Activated CD8-positive, alpha-beta memory T cell treated with anti-CD3 and anti-CD28 coated beads for 48 hours (primary cell): Measurements from ENCODE around the gene HPF1.
"Not testable (repeated sequence)": the region's sequence is repeated elsewhere in the genome, so short reads cannot be mapped to it uniquely, and the experiment has no call there.

Experiments used
- DNase-seq, 3 experiments: peaks; one replicate each; pipeline ENCODE4 v3.0.0-alpha.2; 2020; ENCODE audit warnings: low read depth in 2 of 3, low spot score in 2 of 3

HPF1 gene

GRCh38 chr4:169741569-169741968, 16.2 kb downstream of the HPF1 start:
- no peak for DNase-seq

GRCh38 chr4:169738604-169739003, 19.1 kb downstream of the HPF1 start:
- not testable (repeated sequence) for DNase-seq

- no peak for DNase-seq
Measured at GRCh38 chr4:169730564-169730963, 27.2 kb downstream of the HPF1 start.

DNA sequence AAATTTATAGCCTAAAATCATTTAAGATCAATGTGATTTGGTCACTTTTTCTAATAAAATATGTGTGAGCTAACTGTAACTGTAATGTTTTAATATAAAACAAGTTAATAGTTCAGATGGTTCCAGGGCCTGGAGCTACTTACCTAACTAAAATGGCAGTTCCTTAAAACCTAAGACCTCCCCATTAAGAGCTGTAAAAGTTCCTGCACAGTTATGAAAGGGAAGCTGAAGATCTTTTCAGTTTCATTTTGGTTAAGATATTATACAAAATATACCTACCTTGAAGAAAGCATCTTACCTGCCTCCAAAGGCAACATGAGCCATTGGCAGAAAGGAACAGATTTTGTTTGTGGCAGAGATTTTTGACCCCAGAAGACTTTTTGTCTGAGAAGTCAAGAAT, 30.1 kb downstream of the HPF1 start:
- DNase-seq: no peak

- DNase-seq: no peak
Measured at GRCh38 chr4:169724260-169724659, 33.5 kb downstream of the HPF1 start.

DNA sequence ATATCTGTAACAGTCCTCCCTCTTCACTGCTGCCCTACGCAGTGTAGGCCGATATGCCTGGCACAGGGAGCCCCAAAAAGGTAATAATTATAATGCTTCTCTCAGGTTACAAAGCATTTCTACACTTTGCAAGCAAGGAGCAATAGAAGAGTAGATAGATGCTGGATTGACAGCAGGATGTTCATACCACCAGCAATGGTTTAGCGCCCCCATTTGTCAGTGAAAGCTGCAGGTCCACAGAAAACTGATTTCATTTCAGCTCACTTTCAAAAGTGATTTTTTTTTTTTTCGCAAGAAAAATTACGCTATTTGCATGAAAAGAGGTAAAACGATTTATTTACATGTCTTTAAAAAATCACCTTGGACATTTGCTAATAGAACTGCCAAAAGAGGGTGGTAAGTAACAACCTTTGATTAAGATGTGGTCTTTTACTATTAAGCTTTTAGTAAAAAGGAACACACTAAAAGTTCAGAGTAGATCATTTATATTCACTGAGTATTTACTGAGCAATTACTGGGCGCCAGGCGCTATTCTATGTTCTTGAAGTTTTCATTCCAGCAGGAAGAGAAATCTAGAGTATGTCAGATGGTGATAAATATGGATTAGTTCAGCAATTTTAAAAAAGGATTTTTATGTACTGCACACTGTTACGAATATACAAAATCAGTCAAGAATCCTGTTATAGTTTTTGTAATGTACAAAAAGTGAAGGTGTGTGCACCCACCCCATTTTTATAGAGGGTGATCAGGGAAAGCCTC, 34.4 kb downstream of the HPF1 start:
- DNase-seq: no peak

GRCh38 chr4:169720529-169720928, 37.2 kb downstream of the HPF1 start:
- DNase-seq: no peak

GRCh38 chr4:169716677-169717076, 41.1 kb downstream of the HPF1 start:
- no peak for DNase-seq

- DNase-seq: no peak
Measured at GRCh38 chr4:169715826-169716225, 41.9 kb downstream of the HPF1 start.

- no peak for DNase-seq
Measured at GRCh38 chr4:169707958-169708643, 49.6 kb downstream of the HPF1 start.

GRCh38 chr4:169698331-169698730, 59.4 kb downstream of the HPF1 start:
- no peak for DNase-seq

- no peak for DNase-seq
Measured at GRCh38 chr4:169690787-169691186, 67.0 kb downstream of the HPF1 start.

DNA sequence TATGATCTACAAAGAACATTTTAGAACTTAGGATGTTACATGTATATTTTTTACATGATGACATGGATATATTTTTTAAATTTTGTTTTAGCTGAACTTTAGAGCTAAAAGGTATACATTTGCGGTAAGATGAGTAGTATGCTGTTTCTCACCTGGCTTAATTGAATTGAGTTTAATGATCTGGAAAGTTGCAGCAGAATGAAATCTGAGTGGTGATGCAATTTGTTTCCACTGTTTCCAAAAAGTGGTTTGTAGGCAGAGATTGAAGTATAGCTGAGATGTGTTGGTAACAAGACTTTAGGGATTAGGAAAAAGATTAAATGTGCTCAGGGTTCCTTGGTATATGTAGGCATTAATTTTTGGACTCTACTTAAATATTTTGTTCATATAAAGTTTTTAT, 68.1 kb downstream of the HPF1 start:
- no peak for DNase-seq

- DNase-seq: no peak
Measured at GRCh38 chr4:169682372-169683047, 75.2 kb downstream of the HPF1 start.
